Activated CD4-positive, alpha-beta T cell treated with anti-CD3 and anti-CD28 coated beads for 36 hours (primary cell): ENCODE data around the gene SNAPC3. TPM values are rescaled to one million over a fixed set of nuclear protein-coding genes. Genes with fewer than 3 reads are reported as not detected.

Experiments used
- total RNA-seq, 2 experiments: library from RNA; stranded (reverse); gene quantifications; one replicate each; pipeline ENCODE4 v1.2.3, GENCODE V29; 2021

Gene SNAPC3
- total RNA-seq, 2 experiments from 2014 or later, result 37.8 to 39.6 TPM

Other genes starting within 250 kb of the SNAPC3 start
- 10 to 100 TPM; 26.4 to 34.4 TPM for gene TTC39B, start 115.7 kb upstream of the SNAPC3 start, total RNA-seq
- 100 to 1,000 TPM; 139 to 189 TPM for gene PSIP1, start 88.1 kb downstream of the SNAPC3 start, total RNA-seq
- gene CCDC171, start 130.2 kb downstream of the SNAPC3 start, total RNA-seq, result 1 to 10 TPM; 2.8 to 2.9 TPM